Measurements from ENCODE around the gene CFAP65.

DNA sequence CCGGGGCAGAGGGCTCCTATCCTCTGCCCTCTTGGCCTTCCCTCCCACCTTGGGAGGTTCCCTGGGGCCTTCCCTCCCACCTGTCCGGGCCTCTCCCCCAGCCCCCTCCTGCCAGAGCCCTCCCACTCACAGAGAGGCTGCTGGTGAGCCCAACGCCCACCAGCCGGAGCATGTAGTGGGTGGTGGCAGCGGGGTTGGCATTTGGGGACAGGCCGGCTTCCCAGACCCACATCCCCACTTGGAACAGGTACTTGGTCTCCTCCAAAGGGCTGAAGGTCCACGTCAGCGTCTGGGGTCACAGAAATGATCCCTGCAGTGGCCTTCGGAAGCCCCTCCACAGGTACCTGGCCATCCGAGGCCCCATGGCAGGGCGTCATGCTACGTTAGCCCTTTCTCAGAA lies 19.3 kb downstream of the CFAP65 start:
- TF ChIP-seq, protein P1, sequence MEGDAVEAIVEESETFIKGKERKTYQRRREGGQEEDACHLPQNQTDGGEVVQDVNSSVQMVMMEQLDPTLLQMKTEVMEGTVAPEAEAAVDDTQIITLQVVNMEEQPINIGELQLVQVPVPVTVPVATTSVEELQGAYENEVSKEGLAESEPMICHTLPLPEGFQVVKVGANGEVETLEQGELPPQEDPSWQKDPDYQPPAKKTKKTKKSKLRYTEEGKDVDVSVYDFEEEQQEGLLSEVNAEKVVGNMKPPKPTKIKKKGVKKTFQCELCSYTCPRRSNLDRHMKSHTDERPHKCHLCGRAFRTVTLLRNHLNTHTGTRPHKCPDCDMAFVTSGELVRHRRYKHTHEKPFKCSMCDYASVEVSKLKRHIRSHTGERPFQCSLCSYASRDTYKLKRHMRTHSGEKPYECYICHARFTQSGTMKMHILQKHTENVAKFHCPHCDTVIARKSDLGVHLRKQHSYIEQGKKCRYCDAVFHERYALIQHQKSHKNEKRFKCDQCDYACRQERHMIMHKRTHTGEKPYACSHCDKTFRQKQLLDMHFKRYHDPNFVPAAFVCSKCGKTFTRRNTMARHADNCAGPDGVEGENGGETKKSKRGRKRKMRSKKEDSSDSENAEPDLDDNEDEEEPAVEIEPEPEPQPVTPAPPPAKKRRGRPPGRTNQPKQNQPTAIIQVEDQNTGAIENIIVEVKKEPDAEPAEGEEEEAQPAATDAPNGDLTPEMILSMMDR (IDR thresholded peaks at IDR 0.05): no peak
- TF ChIP-seq POLR2A (IDR thresholded peaks at IDR 0.05; ENCODE audit: low read depth) (no peak), POLR2AphosphoS5 (IDR thresholded peaks at IDR 0.05) (no peak), EP300 (IDR thresholded peaks at IDR 0.05) (no peak)
